PC-3 (cell line): ENCODE results near the gene CALML6.
A peak's percentile ranks its signal among the peaks of the same experiment; 100 is the strongest.

Source experiments
- EZH2 ChIP-seq: fragments of 300-600 bp; sonication (generic); IDR thresholded peaks from one replicate; pipeline ENCODE4 v1.6.1; 2017; ENCODE audit warnings: antibody characterized with exemption, mild to moderate bottlenecking, low read length; ENCODE audit not compliant: unreplicated experiment
- EZH2phosphoT487 ChIP-seq: fragments of 300-600 bp; sonication (generic); IDR thresholded peaks from 2 replicates; pipeline ENCODE4 v1.6.1; 2018; ENCODE audit warnings: mild to moderate bottlenecking, antibody characterized with exemption, low read length, borderline replicate concordance
- TF ChIP-seq, protein P1 (sequence below): fragments of 300-600 bp; sonication (generic); conservative IDR thresholded peaks from 2 replicates; pipeline ENCODE4 v1.5.1; 2017; ENCODE audit warnings: antibody characterized with exemption, low read depth, mild to moderate bottlenecking, low read length

DNA sequence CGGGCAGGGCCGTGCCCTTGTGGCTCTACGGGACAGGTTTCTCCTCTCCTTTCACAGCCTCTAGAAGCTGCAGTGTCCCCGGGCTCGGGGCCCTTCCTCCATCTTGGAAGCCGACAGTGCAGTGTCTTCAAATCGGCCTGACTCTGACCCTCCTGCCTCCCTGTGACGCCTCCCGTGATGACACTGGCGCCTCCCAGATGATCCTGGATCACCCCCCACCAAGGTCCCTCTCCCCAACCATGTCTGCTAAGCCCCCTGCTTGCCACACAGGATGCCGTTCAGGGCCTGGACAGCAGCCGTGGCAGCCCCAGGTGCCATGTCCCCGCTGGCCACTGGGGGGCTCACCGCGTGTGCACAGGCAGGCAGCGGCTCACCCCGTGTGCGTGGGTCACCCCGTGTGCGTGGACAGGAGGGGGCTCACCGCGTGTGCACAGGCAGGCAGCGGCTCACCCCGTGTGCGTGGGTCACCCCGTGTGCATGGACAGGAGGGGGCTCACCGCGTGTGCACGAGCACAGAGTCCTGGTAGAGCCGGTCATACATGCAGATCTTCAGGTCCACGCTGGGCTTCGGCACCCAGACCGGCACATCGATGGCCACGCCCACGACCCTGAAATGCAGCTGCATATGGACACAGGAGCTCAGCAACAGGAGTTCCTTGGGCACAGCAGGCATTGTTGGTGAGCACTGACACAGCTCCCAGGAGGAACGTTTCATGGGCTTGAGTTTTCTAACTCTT is 28.9 kb downstream of the CALML6 start:
- TF ChIP-seq, protein P1, sequence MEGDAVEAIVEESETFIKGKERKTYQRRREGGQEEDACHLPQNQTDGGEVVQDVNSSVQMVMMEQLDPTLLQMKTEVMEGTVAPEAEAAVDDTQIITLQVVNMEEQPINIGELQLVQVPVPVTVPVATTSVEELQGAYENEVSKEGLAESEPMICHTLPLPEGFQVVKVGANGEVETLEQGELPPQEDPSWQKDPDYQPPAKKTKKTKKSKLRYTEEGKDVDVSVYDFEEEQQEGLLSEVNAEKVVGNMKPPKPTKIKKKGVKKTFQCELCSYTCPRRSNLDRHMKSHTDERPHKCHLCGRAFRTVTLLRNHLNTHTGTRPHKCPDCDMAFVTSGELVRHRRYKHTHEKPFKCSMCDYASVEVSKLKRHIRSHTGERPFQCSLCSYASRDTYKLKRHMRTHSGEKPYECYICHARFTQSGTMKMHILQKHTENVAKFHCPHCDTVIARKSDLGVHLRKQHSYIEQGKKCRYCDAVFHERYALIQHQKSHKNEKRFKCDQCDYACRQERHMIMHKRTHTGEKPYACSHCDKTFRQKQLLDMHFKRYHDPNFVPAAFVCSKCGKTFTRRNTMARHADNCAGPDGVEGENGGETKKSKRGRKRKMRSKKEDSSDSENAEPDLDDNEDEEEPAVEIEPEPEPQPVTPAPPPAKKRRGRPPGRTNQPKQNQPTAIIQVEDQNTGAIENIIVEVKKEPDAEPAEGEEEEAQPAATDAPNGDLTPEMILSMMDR, result peak; percentile 96
- TF ChIP-seq EZH2, result no peak
- no peak for TF ChIP-seq EZH2phosphoT487
